CD4-positive, alpha-beta T cell (primary cell): ENCODE measurements around the gene PPP1R9A. TPM values are rescaled to one million over a fixed set of nuclear protein-coding genes. Genes with fewer than 3 reads are reported as not detected.

ENCODE experiments used
- ATAC-seq: fragments of 200-7000 bp; cut with Tn5 transposase; one replicate; pipeline ENCODE4 v1.10.0; 2022; ENCODE audit warnings: mild to moderate bottlenecking; ENCODE audit not compliant: poor library complexity
- CTCF ChIA-PET: fragments of 350-600 bp; sonication (Branson Sonifier 250); formaldehyde crosslinking; loops from one replicate; lab custom pipeline; 2021; ENCODE audit warnings: antibody characterized with exemption, inconsistent platforms; lab: Charles Lee
- POLR2A ChIA-PET: fragments of 350-600 bp; sonication (Branson Sonifier 250); formaldehyde crosslinking; loops from one replicate; lab custom pipeline; 2021; ENCODE audit warnings: antibody characterized with exemption, inconsistent platforms; lab: Charles Lee
- DNase-seq, 14 experiments: peaks; one replicate each; pipeline ENCODE4 v3.0.0-alpha.2; 2013 to 2020; ENCODE audit warnings: mixed read lengths in 2 of 14
- H3K27ac ChIP-seq, 2 donors: one replicate each; pipeline versions ENCODE4 v1.5.1 to v1.7.0; 2013; ENCODE audit warnings: low read length in 2 of 2, low read depth in 1 of 2, mild to moderate bottlenecking in 1 of 2
- H3K27me3 ChIP-seq, 2 experiments: 1 replicate in 1 of 2; 2 replicates in 1 of 2; pipeline versions ENCODE4 v1.6.1 to v1.7.0; 2013; ENCODE audit warnings: low read length in 2 of 2, control low read depth in 1 of 2, mild to moderate bottlenecking in 1 of 2, moderate library complexity in 1 of 2; ENCODE audit not compliant: insufficient read depth in 2 of 2, control insufficient read depth in 1 of 2
- H3K36me3 ChIP-seq: one replicate; pipeline ENCODE4 v1.6.1; 2013; ENCODE audit warnings: low read length, control low read depth; ENCODE audit not compliant: insufficient read depth
- H3K4me1 ChIP-seq: one replicate; pipeline ENCODE4 v1.6.1; 2013; ENCODE audit warnings: low read length, control low read depth; ENCODE audit not compliant: insufficient read depth
- H3K4me3 ChIP-seq: one replicate; pipeline ENCODE4 v1.5.1; 2013; ENCODE audit warnings: mild to moderate bottlenecking, low read length, moderate library complexity
- H3K9me3 ChIP-seq, 2 experiments: 1 replicate in 1 of 2; 2 replicates in 1 of 2; pipeline versions ENCODE4 v1.6.1 to v1.7.0; 2013; ENCODE audit warnings: low read length in 2 of 2, mild to moderate bottlenecking in 2 of 2, control low read depth in 1 of 2, moderate library complexity in 1 of 2; ENCODE audit not compliant: control insufficient read depth in 1 of 2, insufficient read depth in 1 of 2
- H3K27ac Mint-ChIP-seq: one replicate; pipeline ENCODE4 v1.8.0; 2020; ENCODE audit warnings: mixed read lengths
- H3K27me3 Mint-ChIP-seq: one replicate; pipeline ENCODE4 v1.8.0; 2021; ENCODE audit warnings: mixed read lengths
- H3K36me3 Mint-ChIP-seq: one replicate; pipeline ENCODE4 v1.8.0; 2021; ENCODE audit warnings: low read depth, mixed read lengths
- H3K4me1 Mint-ChIP-seq: one replicate; pipeline ENCODE4 v1.8.0; 2021; ENCODE audit warnings: low read depth, mixed read lengths
- H3K4me3 Mint-ChIP-seq: one replicate; pipeline ENCODE4 v1.8.0; 2020; ENCODE audit warnings: mild to moderate bottlenecking, mixed read lengths
- H3K9me3 Mint-ChIP-seq: one replicate; pipeline ENCODE4 v1.8.0; 2020; ENCODE audit warnings: mixed read lengths
- CTCF ChIP-seq: fragments of 200-600 bp; IDR thresholded peaks from one replicate; pipeline ENCODE4 v1.8.0; 2022; ENCODE audit warnings: antibody characterized with exemption, mild to moderate bottlenecking
- intact Hi-C, 2 experiments: fragments of 100-400 bp; cut with DNase I in 1 of 2; cut with micrococcal nuclease in 1 of 2; formaldehyde crosslinking; loops; one replicate each; pipeline versions ENCODE4 v1.15.1 to v1.9.0; 2023 to 2025; cut with DNase I, micrococcal nuclease
- total RNA-seq, 174 experiments: library from RNA in 2 of 174; stranded (reverse) in 2 of 174; gene quantifications; one replicate each; pipeline ENCODE4 v1.2.3 and lab custom pipeline; 2021 to 2026

The PPP1R9A gene
- total RNA-seq, 2 experiments from 2014 or later = not detected

- Histone ChIP-seq H3K36me3 (no peaks in the 10 kb centered on the region), H3K4me3 (no peak overlapping the region), H3K4me1 (no peaks in the 10 kb centered on the region), H3K27me3 (no peaks in the 10 kb centered on the region), H3K27ac (no peak overlapping the region), H3K9me3 (no peaks in the 10 kb centered on the region)
- DNase-seq (no peak), ATAC-seq (no peak)
- Mint-ChIP-seq H3K36me3 (no peaks in the 10 kb centered on the region), H3K4me3 (no peak overlapping the region), H3K9me3 (no peaks in the 10 kb centered on the region), H3K4me1 (no peaks in the 10 kb centered on the region), H3K27me3 (peaks cover 6% of the 10 kb centered on the region), H3K27ac (no peak overlapping the region)
- POLR2A ChIA-PET = no interaction called here
- CTCF ChIA-PET = no interaction called here
- intact Hi-C loops = no loop called here
- TF ChIP-seq CTCF = no peak
Observed at GRCh38 chr7:94941844-94942632, 34.6 kb downstream of the PPP1R9A start.

- intact Hi-C loops = no loop called here
- POLR2A ChIA-PET = no interaction called here
- Histone ChIP-seq H3K9me3 (no peaks in the 10 kb centered on the region), H3K36me3 (no peaks in the 10 kb centered on the region), H3K4me3 (no peak overlapping the region), H3K27me3 (no peaks in the 10 kb centered on the region), H3K27ac (no peak overlapping the region), H3K4me1 (no peaks in the 10 kb centered on the region)
- no peak for TF ChIP-seq CTCF
- Mint-ChIP-seq H3K4me1 (no peaks in the 10 kb centered on the region), H3K27me3 (peaks cover 3% of the 10 kb centered on the region), H3K9me3 (no peaks in the 10 kb centered on the region), H3K4me3 (no peak overlapping the region), H3K27ac (no peak overlapping the region), H3K36me3 (no peaks in the 10 kb centered on the region)
- DNase-seq (no peak), ATAC-seq (no peak)
- CTCF ChIA-PET = no interaction called here
Observed at GRCh38 chr7:94943134-94943533, 35.7 kb downstream of the PPP1R9A start.

GRCh38 chr7:94949532-94949931 is 42.1 kb downstream of the PPP1R9A start:
- Mint-ChIP-seq H3K36me3 (no peaks in the 10 kb centered on the region), H3K9me3 (peaks cover 5% of the 10 kb centered on the region), H3K4me1 (no peaks in the 10 kb centered on the region), H3K4me3 (no peak overlapping the region), H3K27me3 (no peaks in the 10 kb centered on the region), H3K27ac (no peak overlapping the region)
- CTCF ChIA-PET = interaction anchor here (0.7 kb wide), 1 partner anchor 24 kb away, joined by 3 read pairs; no protein-coding TSS in a partner anchor
- Histone ChIP-seq H3K27ac (no peak overlapping the region), H3K27me3 (no peaks in the 10 kb centered on the region), H3K9me3 (no peaks in the 10 kb centered on the region), H3K4me3 (no peak overlapping the region), H3K36me3 (no peaks in the 10 kb centered on the region), H3K4me1 (no peaks in the 10 kb centered on the region)
- DNase-seq (no peak), ATAC-seq (no peak)
- no peak for TF ChIP-seq CTCF
- POLR2A ChIA-PET = no interaction called here
- intact Hi-C loops = no loop called here
